Tibial artery (tissue), 4 donors: ENCODE results near the gene TBC1D10A.

Experiments
- DNase-seq, 2 donors: peaks; one replicate each; pipeline ENCODE4 v3.0.0-alpha.2; 2019
- H3K27ac ChIP-seq, 2 donors: fragments of 200-600 bp; sonication (generic) in 1 of 2; 1 replicate in 1 of 2; 2 replicates in 1 of 2; pipeline ENCODE4 v1.5.1; 2018 to 2019; ENCODE audit warnings: mild to moderate bottlenecking in 1 of 2
- H3K27me3 ChIP-seq, 2 donors: fragments of 200-600 bp; sonication (generic) in 1 of 2; one replicate each; pipeline versions ENCODE4 v1.5.1 to v1.6.0; 2016 to 2019
- H3K36me3 ChIP-seq, 3 donors: fragments of 200-600 bp; sonication (generic) in 2 of 3; one replicate each; pipeline ENCODE4 v1.5.1; 2016 to 2019; ENCODE audit warnings: mild to moderate bottlenecking in 2 of 3
- H3K4me1 ChIP-seq, 4 donors: fragments of 200-600 bp; sonication (generic) in 2 of 4; 1 replicate in 3 of 4; 2 replicates in 1 of 4; pipeline ENCODE4 v1.5.1; 2016 to 2019
- H3K4me3 ChIP-seq, 2 donors: fragments of 200-600 bp; sonication (generic) in 1 of 2; 1 replicate in 1 of 2; 2 replicates in 1 of 2; pipeline ENCODE4 v1.5.1; 2018 to 2019; ENCODE audit warnings: mild to moderate bottlenecking in 2 of 2
- H3K9me3 ChIP-seq, 3 donors: fragments of 200-600 bp; sonication (generic) in 1 of 3; one replicate each; pipeline ENCODE4 v1.5.1; 2016 to 2019
- intact Hi-C: fragments of 100-400 bp; cut with DNase I; formaldehyde crosslinking; loops from one replicate; pipeline ENCODE4 v1.15.0; 2023; ENCODE audit warnings: low total_unique reads
- TF ChIP-seq, protein P1 (sequence below), 2 experiments: fragments of 200-600 bp in 1 of 2; fragments of 450-650 bp in 1 of 2; IDR thresholded peaks; one replicate each; pipeline ENCODE4 v1.5.1; 2017 to 2019; ENCODE audit warnings: antibody characterized with exemption in 2 of 2, mild to moderate bottlenecking in 1 of 2, moderate library complexity in 1 of 2

Gene TBC1D10A

DNA sequence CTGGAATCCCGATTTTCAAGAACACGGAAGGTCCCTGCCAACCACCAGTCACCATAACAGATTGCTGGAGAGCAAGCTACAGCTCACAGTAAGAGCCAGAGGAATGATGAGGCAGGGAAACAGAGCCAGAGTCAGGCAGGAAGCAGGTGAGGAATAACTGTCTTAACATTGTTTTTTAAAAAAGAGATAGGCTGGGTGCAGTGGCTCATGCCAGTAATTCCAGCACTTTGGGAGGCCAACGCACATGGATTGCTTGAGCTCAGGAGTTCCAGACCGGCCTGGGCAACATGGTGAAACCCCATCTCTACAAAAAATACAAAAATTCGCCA, 24.0 kb downstream of the TBC1D10A start:
- no peak for DNase-seq
- Histone ChIP-seq H3K27me3 (no peaks in the 10 kb centered on the region), H3K36me3 (peaks cover 24 to 57% (median 51%) of the 10 kb centered on the region in 3 donors), H3K4me3 (no peak overlapping the region), H3K9me3 (no peaks in the 10 kb centered on the region), H3K4me1 (peaks cover 8 to 95% (median 53%) of the 10 kb centered on the region in 4 donors), H3K27ac (peak overlapping the region; percentile 38 to 66)
- intact Hi-C loops = no loop called here
- TF ChIP-seq, protein P1, sequence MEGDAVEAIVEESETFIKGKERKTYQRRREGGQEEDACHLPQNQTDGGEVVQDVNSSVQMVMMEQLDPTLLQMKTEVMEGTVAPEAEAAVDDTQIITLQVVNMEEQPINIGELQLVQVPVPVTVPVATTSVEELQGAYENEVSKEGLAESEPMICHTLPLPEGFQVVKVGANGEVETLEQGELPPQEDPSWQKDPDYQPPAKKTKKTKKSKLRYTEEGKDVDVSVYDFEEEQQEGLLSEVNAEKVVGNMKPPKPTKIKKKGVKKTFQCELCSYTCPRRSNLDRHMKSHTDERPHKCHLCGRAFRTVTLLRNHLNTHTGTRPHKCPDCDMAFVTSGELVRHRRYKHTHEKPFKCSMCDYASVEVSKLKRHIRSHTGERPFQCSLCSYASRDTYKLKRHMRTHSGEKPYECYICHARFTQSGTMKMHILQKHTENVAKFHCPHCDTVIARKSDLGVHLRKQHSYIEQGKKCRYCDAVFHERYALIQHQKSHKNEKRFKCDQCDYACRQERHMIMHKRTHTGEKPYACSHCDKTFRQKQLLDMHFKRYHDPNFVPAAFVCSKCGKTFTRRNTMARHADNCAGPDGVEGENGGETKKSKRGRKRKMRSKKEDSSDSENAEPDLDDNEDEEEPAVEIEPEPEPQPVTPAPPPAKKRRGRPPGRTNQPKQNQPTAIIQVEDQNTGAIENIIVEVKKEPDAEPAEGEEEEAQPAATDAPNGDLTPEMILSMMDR (IDR thresholded peaks at IDR 0.05) = no peak

GRCh38 chr22:30301995-30302809, 24.5 kb downstream of the TBC1D10A start:
- intact Hi-C loops = no loop called here
- Histone ChIP-seq H3K9me3 (no peaks in the 10 kb centered on the region), H3K36me3 (peaks cover 24 to 63% (median 57%) of the 10 kb centered on the region in 3 donors), H3K27ac (peak overlapping the region; percentile 38 to 66), H3K27me3 (no peaks in the 10 kb centered on the region), H3K4me3 (no peak overlapping the region), H3K4me1 (peaks cover 8 to 95% (median 50%) of the 10 kb centered on the region in 4 donors)
- peak in 1 of 2 donors; percentile 53 for DNase-seq
- TF ChIP-seq, protein P1 (IDR thresholded peaks at IDR 0.05) = no peak

DNA sequence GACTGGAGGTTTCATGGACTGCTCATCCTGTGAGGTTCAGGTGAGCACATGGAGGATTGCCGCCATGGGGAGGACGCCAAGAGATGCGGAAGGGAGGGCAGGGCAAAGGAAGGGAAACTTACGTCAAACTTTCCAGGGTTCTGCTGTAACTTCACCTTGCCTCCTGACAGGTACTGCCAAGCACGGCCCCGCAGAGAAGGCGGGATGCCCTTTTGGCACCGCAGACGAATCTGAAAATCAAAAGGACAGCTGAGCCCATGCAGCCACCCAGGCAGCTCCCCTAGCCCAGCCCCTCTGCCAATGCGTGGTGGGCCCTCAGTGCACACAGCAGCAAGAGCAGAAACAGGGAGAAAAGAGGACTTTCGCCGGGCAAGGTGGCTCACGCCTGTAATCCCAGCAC, 27.4 kb downstream of the TBC1D10A start:
- H3K9me3 ChIP-seq = no peaks in the 10 kb centered on the region
- peaks cover 3 to 77% (median 23%) of the 10 kb centered on the region in 4 donors for H3K4me1 ChIP-seq
- no peaks in the 10 kb centered on the region for H3K27me3 ChIP-seq
- H3K27ac ChIP-seq = no peak overlapping the region
- DNase-seq = no peak
- intact Hi-C loops = no loop called here
- TF ChIP-seq, protein P1 (IDR thresholded peaks at IDR 0.05) = no peak
- peaks cover 47 to 92% (median 86%) of the 10 kb centered on the region in 3 donors for H3K36me3 ChIP-seq
- no peak overlapping the region for H3K4me3 ChIP-seq

DNA sequence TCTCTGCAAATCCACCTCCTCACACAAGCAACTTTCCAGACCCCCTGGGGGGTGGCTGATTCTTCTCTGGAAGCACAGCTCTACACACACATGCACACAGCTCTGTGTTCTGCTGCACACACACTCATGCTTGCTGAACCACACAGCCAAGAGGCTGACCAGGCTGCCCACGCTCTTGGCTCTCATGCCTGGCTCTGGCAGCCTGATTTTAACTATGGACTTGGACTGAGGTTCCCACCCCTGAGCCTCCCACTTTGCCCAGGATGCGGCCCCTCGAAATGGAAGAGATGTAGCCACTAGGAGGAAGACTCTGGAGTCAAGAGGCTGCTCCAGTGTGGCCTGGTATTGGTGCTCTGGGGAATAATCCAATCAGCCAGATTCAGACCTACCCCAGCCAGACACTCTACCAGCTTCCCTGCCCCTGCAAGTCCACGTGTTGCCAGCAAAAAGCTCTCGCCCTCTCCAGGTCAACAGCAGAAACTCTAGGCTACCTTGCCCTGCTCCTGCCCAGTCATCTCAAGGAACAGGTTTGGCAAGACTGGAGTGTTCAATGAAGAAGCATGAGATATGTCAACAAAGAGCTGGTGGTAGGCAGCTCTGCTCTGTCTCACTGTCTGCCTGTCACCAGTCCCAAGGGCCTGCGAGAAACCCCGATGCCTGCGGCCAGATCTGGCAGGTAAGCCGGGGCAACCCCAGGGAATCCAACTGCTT, 28.6 kb downstream of the TBC1D10A start:
- no peak for DNase-seq

GRCh38 chr22:30297276-30297990, 29.3 kb downstream of the TBC1D10A start:
- Histone ChIP-seq H3K4me3 (no peak overlapping the region), H3K9me3 (no peaks in the 10 kb centered on the region), H3K4me1 (peaks cover 0 to 59% (median 7%) of the 10 kb centered on the region in 4 donors), H3K27me3 (no peaks in the 10 kb centered on the region), H3K36me3 (peaks cover 57 to 99% (median 98%) of the 10 kb centered on the region in 3 donors), H3K27ac (no peak overlapping the region)
- no peak for DNase-seq
- intact Hi-C loops = no loop called here
- TF ChIP-seq, protein P1 (IDR thresholded peaks at IDR 0.05) = no peak

More for the DNA sequence above, 28.6 kb downstream of the TBC1D10A start:
- Histone ChIP-seq H3K36me3 (peaks cover 54 to 98% (median 93%) of the 10 kb centered on the region in 3 donors), H3K27ac (peak overlapping the region in 1 of 2 donors; percentile 9), H3K4me1 (peaks cover 0 to 65% (median 12%) of the 10 kb centered on the region in 4 donors), H3K27me3 (no peaks in the 10 kb centered on the region), H3K4me3 (no peak overlapping the region), H3K9me3 (no peaks in the 10 kb centered on the region)
- TF ChIP-seq, protein P1 (IDR thresholded peaks at IDR 0.05) = no peak
- intact Hi-C loops = no loop called here
